ENCODE results near the gene OGG1. TPM values are rescaled to one million over a fixed set of nuclear protein-coding genes. Genes with fewer than 3 reads are reported as not detected.
A peak's percentile ranks its signal among the peaks of the same experiment; 100 is the strongest.

OGG1 gene
- total and polyA plus RNA-seq, 9 of the 15 experiments (the other 6 are each of a cell fraction or from before 2014, with no cell fraction given), result 6.6 to 33.0 (median 24.4) TPM

GRCh38 chr3:9793161-9793781 is 43.5 kb downstream of the OGG1 start (continued):
- TF ChIP-seq HES1 (IDR thresholded peaks at IDR 0.05; ENCODE audit: low read depth) (no peak), ASH1L (IDR thresholded peaks at IDR 0.05; ENCODE audit: borderline replicate concordance, low read depth, partially characterized antibody) (no peak), SLC30A9 (CRISPR knock-in tag; IDR thresholded peaks at IDR 0.05) (no peak), TCF3 (CRISPR knock-in tag; IDR thresholded peaks at IDR 0.05) (no peak), FOXA3 (CRISPR knock-in tag; conservative IDR thresholded peaks at IDR 0.05 in 1 of 2, IDR thresholded peaks at IDR 0.05 in 1 of 2) (0 out of 4 replicates have a peak, but pooled peaks of 1 of the 2 experiments have one; percentile 62), SRSF9 (IDR thresholded peaks at IDR 0.05; ENCODE audit: borderline replicate concordance, low read depth, low read length) (no peak), ELF1 (tag; IDR thresholded peaks at IDR 0.05) (peak; percentile 69), TAF7 (tag; IDR thresholded peaks at IDR 0.05) (peak; percentile 93), STAT5B (CRISPR knock-in tag; IDR thresholded peaks at IDR 0.05) (no peak), NCOA1 (IDR thresholded peaks at IDR 0.05; ENCODE audit: low read depth) (0 out of 2 replicates have a peak, but pooled peaks have one; percentile 6), MCM2 (IDR thresholded peaks at IDR 0.05; ENCODE audit: low read depth) (no peak), PHF8 (IDR thresholded peaks at IDR 0.05; ENCODE audit: borderline replicate concordance, low read length) (peak; percentile 77), RREB1 (CRISPR knock-in tag; IDR thresholded peaks at IDR 0.05) (no peak), EHMT2 (IDR thresholded peaks at IDR 0.05) (no peak), NFE2 (IDR thresholded peaks at IDR 0.05; ENCODE audit: low read depth) (no peak), ADNP (tag; IDR thresholded peaks at IDR 0.05) (no peak), DMBX1 (CRISPR knock-in tag; IDR thresholded peaks at IDR 0.05; ENCODE audit: borderline replicate concordance) (no peak), MNT (conservative IDR thresholded peaks at IDR 0.05) (peak in 1 of 2 experiments; percentile 25; a peak in 2 of 4 replicates), NR2C1 (IDR thresholded peaks at IDR 0.05) (no peak), NR2C1 (tag; IDR thresholded peaks at IDR 0.05) (peak; percentile 54; the same call in 1 of the 2 replicates)
